Measurements from ENCODE around the gene GZF1. TPM values are rescaled to one million over a fixed set of nuclear protein-coding genes. Genes with fewer than 3 reads are reported as not detected.

GZF1 gene
- polyA plus RNA-seq, 1 experiment, result 22.7 TPM

- CTCF ChIA-PET, result interaction anchor here (0.7 kb wide), 1 partner anchor 18 kb away, joined by 4 read pairs; no protein-coding TSS in a partner anchor
- no peak for DNase-seq (ENCODE audit: low read depth)
- H3K36me3 ChIP-seq (ENCODE audit: control insufficient read depth, insufficient read depth, low read length), result peaks cover 11% of the 10 kb centered on the region
- no peak for TF ChIP-seq CTCF (IDR thresholded peaks at IDR 0.05; ENCODE audit: insufficient read depth, low read depth, low read length)
- POLR2A ChIA-PET, result no interaction called here
- no peak overlapping the region for H3K4me3 ChIP-seq (ENCODE audit: low read depth, low read length)
- no peaks in the 10 kb centered on the region for H3K27me3 ChIP-seq (ENCODE audit: control insufficient read depth, insufficient read depth, low read length)
These were observed 35.1 kb downstream of the GZF1 start for GRCh38 chr20:23396950-23397627.

GRCh38 chr20:23397961-23398360 is 36.0 kb downstream of the GZF1 start:
- ChIA-PET CTCF (interaction anchor here (0.7 kb wide), 1 partner anchor 16 kb away, joined by 3 read pairs; no protein-coding TSS in a partner anchor), POLR2A (no interaction called here)
- peaks cover 11% of the 10 kb centered on the region for H3K36me3 ChIP-seq (ENCODE audit: control insufficient read depth, insufficient read depth, low read length)
- TF ChIP-seq CTCF (IDR thresholded peaks at IDR 0.05; ENCODE audit: insufficient read depth, low read depth, low read length), result no peak
- no peak overlapping the region for H3K4me3 ChIP-seq (ENCODE audit: low read depth, low read length)
- DNase-seq (ENCODE audit: low read depth), result no peak
- H3K27me3 ChIP-seq (ENCODE audit: control insufficient read depth, insufficient read depth, low read length), result no peaks in the 10 kb centered on the region

DNA sequence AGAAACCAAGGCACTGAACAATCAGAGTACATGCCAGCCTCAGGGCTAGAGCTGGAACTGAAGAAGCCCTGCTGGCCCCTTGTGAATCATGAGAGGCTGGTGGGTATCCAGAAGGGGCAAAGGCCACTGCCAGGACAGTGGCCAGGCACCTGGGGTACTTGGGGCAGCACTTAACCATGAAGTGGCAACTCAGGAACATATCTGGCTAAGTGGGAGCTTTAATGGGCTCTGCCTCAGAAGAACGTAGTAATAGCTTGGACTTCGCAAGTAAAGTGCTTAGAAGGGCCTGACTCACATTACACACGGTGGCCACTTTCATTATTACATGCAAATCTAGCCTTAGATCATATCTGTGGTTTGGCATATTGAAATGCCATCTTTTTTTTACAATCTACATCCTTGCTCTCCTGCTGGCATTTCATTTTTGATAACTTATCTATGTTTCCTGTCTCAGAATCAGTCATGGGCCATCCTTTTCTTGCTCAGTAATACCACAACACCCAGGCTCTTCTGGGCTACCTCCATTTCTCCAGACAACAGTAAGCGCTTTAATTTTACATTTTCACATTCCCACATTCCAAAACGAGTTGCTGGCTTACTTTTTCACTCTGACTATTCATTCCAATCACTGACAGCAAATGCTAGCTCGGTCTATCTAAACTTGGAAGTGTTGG is 37.7 kb downstream of the GZF1 start:
- no peak for TF ChIP-seq CTCF (IDR thresholded peaks at IDR 0.05; ENCODE audit: insufficient read depth, low read depth, low read length)
- H3K4me3 ChIP-seq (ENCODE audit: low read depth, low read length), result no peak overlapping the region
- no peaks in the 10 kb centered on the region for H3K27me3 ChIP-seq (ENCODE audit: control insufficient read depth, insufficient read depth, low read length)
- ChIA-PET POLR2A (no interaction called here), CTCF (interaction anchor here (1.3 to 1.4 kb wide), 3 partner anchors 9 to 20 kb away, joined by 3 to 5 read pairs (median 3); no protein-coding TSS in a partner anchor)
- H3K36me3 ChIP-seq (ENCODE audit: control insufficient read depth, insufficient read depth, low read length), result peaks cover 1% of the 10 kb centered on the region; the same call in 1 of the 2 replicates
- DNase-seq (ENCODE audit: low read depth), result no peak

- CTCF ChIA-PET, result interaction anchor here (0.7 to 1.0 kb wide), 2 partner anchors 9 to 20 kb away, joined by 3 read pairs; partner anchors contain the start of gene NAPB
- no peak for DNase-seq (ENCODE audit: low read depth)
- Histone ChIP-seq H3K27me3 (ENCODE audit: control insufficient read depth, insufficient read depth, low read length) (no peaks in the 10 kb centered on the region), H3K36me3 (ENCODE audit: control insufficient read depth, insufficient read depth, low read length) (peaks cover 1% of the 10 kb centered on the region; the same call in 1 of the 2 replicates), H3K4me3 (ENCODE audit: low read depth, low read length) (no peak overlapping the region)
- POLR2A ChIA-PET, result no interaction called here
- TF ChIP-seq CTCF (IDR thresholded peaks at IDR 0.05; ENCODE audit: insufficient read depth, low read depth, low read length), result no peak
These were observed 39.1 kb downstream of the GZF1 start for GRCh38 chr20:23401051-23401450.

DNA sequence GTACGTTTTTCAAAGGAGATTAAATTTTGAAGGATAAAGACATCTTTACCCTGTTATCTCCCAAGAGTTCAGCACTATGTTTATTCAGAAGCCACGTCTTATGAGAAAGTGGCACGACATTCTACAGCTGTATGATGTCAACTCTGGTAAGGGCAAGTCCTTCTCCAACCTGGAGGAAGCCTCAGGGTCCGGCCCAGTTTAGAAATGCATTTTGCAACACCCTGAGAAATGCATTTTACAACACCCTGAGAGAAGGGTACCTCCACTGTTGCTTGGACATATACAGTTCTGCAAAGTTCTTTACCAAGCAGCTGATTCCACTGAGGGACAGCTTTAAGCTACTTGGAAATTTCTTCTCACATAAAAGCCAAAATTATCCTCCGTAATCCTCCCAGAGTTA is 41.8 kb downstream of the GZF1 start:
- ChIA-PET CTCF (interaction anchor here (1.5 kb wide), 1 partner anchor 15 kb away, joined by 4 read pairs; no protein-coding TSS in a partner anchor), POLR2A (no interaction called here)
- no peak for DNase-seq (ENCODE audit: low read depth)
- Histone ChIP-seq H3K36me3 (ENCODE audit: control insufficient read depth, insufficient read depth, low read length) (peaks cover 1% of the 10 kb centered on the region; the same call in 1 of the 2 replicates), H3K27me3 (ENCODE audit: control insufficient read depth, insufficient read depth, low read length) (no peaks in the 10 kb centered on the region), H3K4me3 (ENCODE audit: low read depth, low read length) (no peak overlapping the region)
- TF ChIP-seq CTCF (IDR thresholded peaks at IDR 0.05; ENCODE audit: insufficient read depth, low read depth, low read length), result no peak

Measured in BJ (cell line).